ENCODE data around the gene POU2AF1. TPM values are rescaled to one million over a fixed set of nuclear protein-coding genes. Genes with fewer than 3 reads are reported as not detected.

Gene POU2AF1
- polyA plus RNA-seq, 2 donors = 0.55 to 0.73 TPM

DNA sequence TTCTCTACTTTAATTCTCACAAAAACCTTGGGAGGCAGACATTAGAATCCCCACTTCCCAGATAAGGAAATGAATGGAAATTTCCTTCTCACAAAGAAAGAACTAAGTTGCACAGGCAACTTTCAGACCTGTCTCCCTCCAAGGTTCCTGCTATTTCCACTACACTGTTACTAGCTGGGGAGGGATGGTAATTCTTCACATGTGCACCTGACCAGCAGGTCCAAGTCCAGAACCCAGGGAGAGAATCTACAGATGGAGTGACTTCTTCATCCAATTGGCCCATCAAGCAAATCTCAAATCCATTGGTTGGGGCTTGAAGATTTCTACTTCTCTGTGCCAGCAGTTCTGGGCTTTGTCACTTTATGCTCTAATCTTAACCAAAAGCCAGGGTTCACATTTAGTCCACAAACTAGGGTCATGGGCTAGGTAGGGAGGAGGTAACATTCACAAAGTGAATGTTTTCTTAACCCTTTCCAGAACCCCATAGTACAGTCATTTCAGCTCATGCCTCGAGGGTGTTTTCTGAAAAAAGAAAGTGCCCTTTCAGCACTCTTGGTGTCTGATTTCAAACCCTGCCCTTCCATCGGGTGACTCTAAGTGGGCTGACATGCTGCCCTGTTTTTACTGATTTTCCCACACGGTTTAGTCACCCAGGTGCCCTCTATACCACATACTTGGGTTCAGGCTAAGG, 2.7 kb downstream of the POU2AF1 start:
- H3K4me3 ChIP-seq (ENCODE audit: low read depth in 1 of 2, low read length in 2 of 2) = no peak overlapping the region
- WGBS, 2 donors = 40 to 42% methylated on average over 3 of the region's 3 CpGs
- H3K27ac ChIP-seq (ENCODE audit: low read depth in 2 of 2, low read length in 1 of 2) = no peak overlapping the region
- no peaks in the 10 kb centered on the region for H3K9me3 ChIP-seq (ENCODE audit: control insufficient read depth in 2 of 2, insufficient read depth in 1 of 2, low read depth in 1 of 2, low read length in 1 of 2)
- no peaks in the 10 kb centered on the region for H3K36me3 ChIP-seq (ENCODE audit: control insufficient read depth in 2 of 2, insufficient read depth in 2 of 2, low read length in 1 of 2)
- H3K27me3 ChIP-seq (ENCODE audit: control insufficient read depth in 1 of 2, insufficient read depth in 2 of 2, low read length in 2 of 2) = no peaks in the 10 kb centered on the region
- H3K4me1 ChIP-seq (ENCODE audit: control insufficient read depth in 2 of 2, insufficient read depth in 2 of 2, low read length in 1 of 2) = peaks cover 0 to 10% of the 10 kb centered on the region in 2 donors

DNA sequence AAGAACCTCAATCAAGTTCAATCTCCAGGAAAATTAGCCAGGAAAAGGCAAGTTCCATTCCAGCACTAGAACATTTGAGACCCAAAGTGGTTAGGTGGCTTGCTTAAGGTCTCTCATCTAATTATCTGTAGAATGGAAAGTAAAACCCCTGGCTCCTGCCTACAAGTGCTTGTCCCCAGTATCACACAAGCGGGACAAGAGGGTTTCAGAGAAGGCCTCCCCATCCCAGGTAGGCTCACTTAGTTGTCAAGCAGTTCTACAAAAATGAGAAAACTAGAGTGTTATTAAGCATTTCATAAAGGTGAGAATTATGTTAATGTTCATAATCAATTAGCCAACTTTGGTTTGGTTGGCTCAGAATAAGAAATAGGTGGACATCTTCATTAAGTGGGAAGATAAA, 5.5 kb downstream of the POU2AF1 start:
- Histone ChIP-seq H3K9me3 (ENCODE audit: control insufficient read depth in 2 of 2, insufficient read depth in 1 of 2, low read depth in 1 of 2, low read length in 1 of 2) (no peaks in the 10 kb centered on the region), H3K27me3 (ENCODE audit: control insufficient read depth in 1 of 2, insufficient read depth in 2 of 2, low read length in 2 of 2) (no peaks in the 10 kb centered on the region), H3K27ac (ENCODE audit: low read depth in 2 of 2, low read length in 1 of 2) (no peak overlapping the region), H3K36me3 (ENCODE audit: control insufficient read depth in 2 of 2, insufficient read depth in 2 of 2, low read length in 1 of 2) (no peaks in the 10 kb centered on the region), H3K4me1 (ENCODE audit: control insufficient read depth in 2 of 2, insufficient read depth in 2 of 2, low read length in 1 of 2) (peaks cover 0 to 3% of the 10 kb centered on the region in 2 donors), H3K4me3 (ENCODE audit: low read depth in 1 of 2, low read length in 2 of 2) (no peak overlapping the region)
- 96 to 100% methylated on average over 1 of the region's 1 CpG for WGBS, 2 donors

DNA sequence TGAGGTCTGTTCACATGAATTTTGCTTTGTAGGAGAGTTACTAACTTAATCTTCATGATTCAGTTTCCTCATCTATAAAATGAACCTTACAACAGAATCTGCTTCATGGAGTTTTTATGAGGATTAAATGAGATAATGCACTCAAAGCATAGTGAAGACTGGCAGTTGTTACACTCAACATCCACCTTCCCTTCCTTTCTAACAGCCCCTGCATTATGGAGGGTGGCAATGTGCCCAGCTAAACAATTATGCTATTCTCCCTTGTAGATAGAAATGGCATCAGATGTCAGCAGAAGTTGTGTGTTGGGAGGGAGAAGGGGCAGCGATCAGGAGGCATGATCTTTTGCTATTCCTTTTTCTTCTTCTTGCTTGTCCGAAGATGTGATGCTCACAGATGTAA, 6.5 kb downstream of the POU2AF1 start:
- H3K36me3 ChIP-seq (ENCODE audit: control insufficient read depth in 2 of 2, insufficient read depth in 2 of 2, low read length in 1 of 2) = no peaks in the 10 kb centered on the region
- H3K27ac ChIP-seq (ENCODE audit: low read depth in 2 of 2, low read length in 1 of 2) = no peak overlapping the region
- WGBS, 2 donors = 92 to 96% methylated on average over 2 of the region's 2 CpGs

DNA sequence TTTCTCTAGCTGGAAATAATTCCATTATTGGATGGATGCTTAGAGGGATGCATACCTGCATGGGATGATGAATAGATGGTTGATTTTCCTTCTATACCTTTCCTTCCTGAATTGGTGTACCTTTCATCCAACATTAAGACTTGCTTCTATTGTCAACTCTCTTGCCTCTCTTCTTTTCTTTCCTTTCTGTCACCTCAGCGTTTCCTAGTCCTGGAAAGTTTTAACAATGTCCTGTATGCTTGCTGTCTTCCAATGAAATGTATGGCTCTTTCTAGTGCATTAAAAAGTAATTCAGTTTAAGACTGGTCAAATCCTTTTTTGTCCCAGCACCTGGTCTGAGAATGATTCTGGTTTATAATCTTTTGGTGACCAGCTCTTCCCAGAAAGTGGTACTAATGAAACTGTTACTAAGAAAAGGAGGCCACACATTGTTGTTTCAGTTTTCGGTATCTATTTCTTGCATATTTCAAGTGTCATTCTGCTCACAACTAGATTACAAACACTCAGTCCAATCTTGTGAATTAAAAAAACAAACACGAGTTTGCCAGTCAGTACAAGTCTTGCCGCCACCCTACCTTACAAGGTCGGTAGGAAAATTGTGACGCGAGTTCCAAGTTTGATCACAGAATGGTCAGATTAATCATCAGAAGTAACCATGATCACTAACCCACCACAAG, 8.0 kb downstream of the POU2AF1 start:
- H3K4me3 ChIP-seq (ENCODE audit: low read depth in 1 of 2, low read length in 2 of 2) = no peak overlapping the region
- H3K4me1 ChIP-seq (ENCODE audit: control insufficient read depth in 2 of 2, insufficient read depth in 2 of 2, low read length in 1 of 2) = peaks cover 0 to 7% of the 10 kb centered on the region in 2 donors
- no peaks in the 10 kb centered on the region for H3K27me3 ChIP-seq (ENCODE audit: control insufficient read depth in 1 of 2, insufficient read depth in 2 of 2, low read length in 2 of 2)
- H3K27ac ChIP-seq (ENCODE audit: low read depth in 2 of 2, low read length in 1 of 2) = peak overlapping the region in 1 of 2 donors; percentile 26
- no peaks in the 10 kb centered on the region for H3K9me3 ChIP-seq (ENCODE audit: control insufficient read depth in 2 of 2, insufficient read depth in 1 of 2, low read depth in 1 of 2, low read length in 1 of 2)
- 37 to 47% methylated on average over 7 of the region's 7 CpGs for WGBS, 2 donors
- H3K36me3 ChIP-seq (ENCODE audit: control insufficient read depth in 2 of 2, insufficient read depth in 2 of 2, low read length in 1 of 2) = no peaks in the 10 kb centered on the region

More for the DNA sequence above, 6.5 kb downstream of the POU2AF1 start:
- H3K9me3 ChIP-seq (ENCODE audit: control insufficient read depth in 2 of 2, insufficient read depth in 1 of 2, low read depth in 1 of 2, low read length in 1 of 2) = no peaks in the 10 kb centered on the region
- H3K27me3 ChIP-seq (ENCODE audit: control insufficient read depth in 1 of 2, insufficient read depth in 2 of 2, low read length in 2 of 2) = no peaks in the 10 kb centered on the region
- H3K4me1 ChIP-seq (ENCODE audit: control insufficient read depth in 2 of 2, insufficient read depth in 2 of 2, low read length in 1 of 2) = no peaks in the 10 kb centered on the region
- no peak overlapping the region for H3K4me3 ChIP-seq (ENCODE audit: low read depth in 1 of 2, low read length in 2 of 2)

DNA sequence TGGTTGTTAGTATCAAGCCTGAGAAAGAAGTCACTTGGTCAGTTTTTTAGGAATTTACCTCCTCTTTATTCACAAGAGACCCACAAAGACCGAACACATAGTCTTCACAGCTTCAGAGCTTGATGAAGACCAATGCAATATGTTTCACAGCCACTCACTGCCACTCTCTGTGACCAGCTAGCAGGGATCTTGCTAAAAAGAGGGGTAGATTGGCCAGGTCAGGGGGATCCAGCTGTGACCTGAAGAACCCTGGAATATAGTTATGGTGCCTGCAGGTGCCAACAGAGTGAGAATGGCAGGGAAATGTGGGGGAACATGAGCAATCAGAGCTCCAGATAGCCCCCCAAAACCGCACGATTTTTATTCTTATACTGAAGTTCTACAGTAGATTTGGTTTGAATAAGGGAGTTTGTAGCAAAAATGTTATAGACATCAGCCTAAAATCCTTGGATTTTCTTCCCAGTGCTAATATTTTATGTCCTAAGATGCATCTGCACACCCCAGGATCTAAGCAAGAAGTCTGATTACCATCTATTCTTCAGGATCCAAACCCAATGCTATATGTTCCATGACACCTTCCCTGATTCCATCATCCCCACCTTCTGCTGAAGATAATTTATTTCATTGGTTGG, 8.7 kb downstream of the POU2AF1 start:
- no peak overlapping the region for H3K4me3 ChIP-seq (ENCODE audit: low read depth in 1 of 2, low read length in 2 of 2)
- 95% methylated on average over 3 of the region's 3 CpGs for WGBS, 2 donors
- H3K4me1 ChIP-seq (ENCODE audit: control insufficient read depth in 2 of 2, insufficient read depth in 2 of 2, low read length in 1 of 2) = peaks cover 0 to 7% of the 10 kb centered on the region in 2 donors
- H3K27ac ChIP-seq (ENCODE audit: low read depth in 2 of 2, low read length in 1 of 2) = no peak overlapping the region
- no peaks in the 10 kb centered on the region for H3K36me3 ChIP-seq (ENCODE audit: control insufficient read depth in 2 of 2, insufficient read depth in 2 of 2, low read length in 1 of 2)
- no peaks in the 10 kb centered on the region for H3K27me3 ChIP-seq (ENCODE audit: control insufficient read depth in 1 of 2, insufficient read depth in 2 of 2, low read length in 2 of 2)
- H3K9me3 ChIP-seq (ENCODE audit: control insufficient read depth in 2 of 2, insufficient read depth in 1 of 2, low read depth in 1 of 2, low read length in 1 of 2) = no peaks in the 10 kb centered on the region

DNA sequence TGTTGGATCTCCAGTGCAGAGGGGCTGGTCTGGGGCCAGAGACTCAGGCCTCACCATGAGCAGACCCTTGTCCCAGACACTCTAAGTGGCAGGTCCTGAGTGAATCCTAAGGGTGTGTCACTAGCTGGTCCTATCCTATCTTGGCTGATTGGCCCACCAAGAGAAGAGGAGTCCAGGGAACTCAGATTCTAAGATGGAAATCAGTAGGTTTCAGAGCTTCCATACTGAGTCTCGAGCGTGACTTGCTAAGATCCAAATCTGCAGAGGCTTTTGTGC, 10.9 kb downstream of the POU2AF1 start:
- Histone ChIP-seq H3K27ac (ENCODE audit: low read depth in 2 of 2, low read length in 1 of 2) (no peak overlapping the region), H3K4me3 (ENCODE audit: low read depth in 1 of 2, low read length in 2 of 2) (no peak overlapping the region), H3K36me3 (ENCODE audit: control insufficient read depth in 2 of 2, insufficient read depth in 2 of 2, low read length in 1 of 2) (no peaks in the 10 kb centered on the region), H3K4me1 (ENCODE audit: control insufficient read depth in 2 of 2, insufficient read depth in 2 of 2, low read length in 1 of 2) (peaks cover 0 to 7% of the 10 kb centered on the region in 2 donors), H3K27me3 (ENCODE audit: control insufficient read depth in 1 of 2, insufficient read depth in 2 of 2, low read length in 2 of 2) (no peaks in the 10 kb centered on the region), H3K9me3 (ENCODE audit: control insufficient read depth in 2 of 2, insufficient read depth in 1 of 2, low read depth in 1 of 2, low read length in 1 of 2) (no peaks in the 10 kb centered on the region)
- 93% methylated on average over 2 of the region's 2 CpGs for WGBS, 2 donors

DNA sequence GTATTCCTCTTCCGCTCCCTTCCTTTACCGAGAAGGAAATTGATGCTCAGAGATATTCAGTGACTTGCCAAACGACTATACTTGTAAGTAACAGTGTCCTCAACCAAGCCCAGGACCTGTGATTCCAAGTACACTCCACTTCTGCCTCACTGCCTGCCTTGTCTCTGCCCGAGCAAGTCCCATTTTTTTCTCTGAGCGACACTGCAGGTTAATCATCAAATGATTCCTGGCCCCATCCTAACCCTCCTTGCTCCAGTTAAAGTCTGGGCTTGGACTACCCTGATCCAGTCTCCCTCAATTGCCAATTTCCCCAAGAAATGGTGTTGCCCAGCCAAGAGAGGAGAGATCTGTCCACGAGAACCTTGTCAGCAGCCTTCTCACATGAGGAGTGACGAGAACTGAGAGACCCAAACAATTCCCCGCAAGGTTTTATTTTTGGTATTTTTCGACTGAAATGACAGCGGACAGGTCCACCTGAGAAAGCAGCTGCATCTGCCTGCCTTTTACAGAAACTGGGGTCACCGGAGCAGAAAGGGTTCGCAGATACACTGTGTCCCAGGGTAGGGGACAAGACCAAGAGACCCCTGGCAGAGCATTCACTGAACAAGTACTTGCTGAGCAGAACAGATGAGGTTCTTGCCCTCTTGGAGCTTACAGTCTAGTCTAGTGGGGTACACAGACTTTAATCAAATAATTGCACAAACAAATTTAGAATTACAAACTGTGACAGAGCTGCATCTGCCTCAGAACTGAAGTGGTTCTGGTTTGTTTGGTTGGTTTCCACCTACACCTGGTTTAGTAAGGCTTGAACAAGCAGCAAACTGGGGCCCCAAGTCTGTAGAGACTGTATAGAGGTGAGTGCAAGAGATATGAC, 11.4 kb downstream of the POU2AF1 start:
- WGBS, 2 donors = 74 to 77% methylated on average over 12 of the region's 12 CpGs
- no peak overlapping the region for H3K27ac ChIP-seq (ENCODE audit: low read depth in 2 of 2, low read length in 1 of 2)

DNA sequence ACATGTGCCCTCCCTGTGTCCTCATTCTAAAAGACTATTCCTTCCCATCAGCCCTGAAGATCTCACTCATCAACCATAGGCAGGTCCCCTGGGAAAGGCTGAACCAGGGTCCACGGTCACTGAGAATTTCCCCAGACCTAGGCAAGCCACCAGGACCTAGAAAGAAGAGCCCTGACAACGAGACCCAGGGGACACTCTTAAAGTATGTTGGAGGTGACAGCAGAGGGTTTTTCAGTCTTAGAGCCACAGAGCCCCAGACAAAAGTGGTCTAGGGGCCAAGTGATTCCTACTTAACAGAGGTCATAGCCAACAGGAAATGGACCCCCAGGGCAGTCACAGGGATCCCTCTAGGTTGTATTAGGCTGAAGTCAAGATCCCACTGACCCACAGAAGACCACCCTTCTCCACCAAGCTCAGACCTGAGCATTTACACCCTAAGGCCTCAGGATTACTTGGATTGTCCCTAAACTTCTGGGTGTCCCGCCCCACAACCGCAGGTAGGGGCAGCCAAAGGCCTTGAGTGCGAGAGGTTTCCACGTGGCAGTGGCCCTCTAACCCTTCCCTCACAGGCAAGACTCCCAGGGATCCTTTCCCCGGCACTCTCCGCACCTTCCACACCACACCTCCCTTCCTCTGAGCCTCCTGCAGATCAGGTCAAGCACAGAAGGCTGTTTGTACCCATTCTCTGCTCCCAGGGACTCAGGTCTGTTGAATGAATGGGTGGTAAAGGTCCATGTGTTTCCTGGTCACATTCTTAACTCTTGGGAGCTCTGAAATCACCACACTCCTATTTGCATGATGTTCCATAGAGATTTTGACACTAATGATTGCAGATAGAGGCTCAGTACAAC, 12.3 kb downstream of the POU2AF1 start:
- Histone ChIP-seq H3K27ac (ENCODE audit: low read depth in 2 of 2, low read length in 1 of 2) (no peak overlapping the region), H3K36me3 (ENCODE audit: control insufficient read depth in 2 of 2, insufficient read depth in 2 of 2, low read length in 1 of 2) (no peaks in the 10 kb centered on the region), H3K4me3 (ENCODE audit: low read depth in 1 of 2, low read length in 2 of 2) (no peak overlapping the region), H3K27me3 (ENCODE audit: control insufficient read depth in 1 of 2, insufficient read depth in 2 of 2, low read length in 2 of 2) (no peaks in the 10 kb centered on the region), H3K4me1 (ENCODE audit: control insufficient read depth in 2 of 2, insufficient read depth in 2 of 2, low read length in 1 of 2) (peaks cover 0 to 10% of the 10 kb centered on the region in 2 donors), H3K9me3 (ENCODE audit: control insufficient read depth in 2 of 2, insufficient read depth in 1 of 2, low read depth in 1 of 2, low read length in 1 of 2) (no peaks in the 10 kb centered on the region)
- 90 to 91% methylated on average over 8 of the region's 8 CpGs for WGBS, 2 donors

More for the DNA sequence above, 11.4 kb downstream of the POU2AF1 start:
- Histone ChIP-seq H3K4me1 (ENCODE audit: control insufficient read depth in 2 of 2, insufficient read depth in 2 of 2, low read length in 1 of 2) (peaks cover 0 to 10% of the 10 kb centered on the region in 2 donors), H3K9me3 (ENCODE audit: control insufficient read depth in 2 of 2, insufficient read depth in 1 of 2, low read depth in 1 of 2, low read length in 1 of 2) (no peaks in the 10 kb centered on the region), H3K4me3 (ENCODE audit: low read depth in 1 of 2, low read length in 2 of 2) (no peak overlapping the region), H3K27me3 (ENCODE audit: control insufficient read depth in 1 of 2, insufficient read depth in 2 of 2, low read length in 2 of 2) (no peaks in the 10 kb centered on the region), H3K36me3 (ENCODE audit: control insufficient read depth in 2 of 2, insufficient read depth in 2 of 2, low read length in 1 of 2) (no peaks in the 10 kb centered on the region)

Measured in esophagus (tissue), 2 donors.